ENCODE data around the gene MRPL55.
"Not testable (repeated sequence)": the region's sequence is repeated elsewhere in the genome, so short reads cannot be mapped to it uniquely, and the experiment has no call there.

The MRPL55 gene

GRCh38 chr1:228118040-228118439 lies 8.9 kb upstream of the MRPL55 start:
- no peak overlapping the region for H3K4me3 Mint-ChIP-seq
- peaks cover 3% of the 10 kb centered on the region for H3K9me3 Mint-ChIP-seq
- H3K36me3 Mint-ChIP-seq (ENCODE audit: low read depth) = peaks cover 7% of the 10 kb centered on the region
- no peaks in the 10 kb centered on the region for H3K4me1 Mint-ChIP-seq (ENCODE audit: low read depth)
- H3K27me3 Mint-ChIP-seq = no peaks in the 10 kb centered on the region
- H3K27ac Mint-ChIP-seq = no peak overlapping the region

- H3K4me3 Mint-ChIP-seq = no peak overlapping the region
- peaks cover 3% of the 10 kb centered on the region for H3K9me3 Mint-ChIP-seq
- H3K36me3 Mint-ChIP-seq (ENCODE audit: low read depth) = peaks cover 7% of the 10 kb centered on the region
- H3K27me3 Mint-ChIP-seq = no peaks in the 10 kb centered on the region
- H3K27ac Mint-ChIP-seq = no peak overlapping the region
- H3K4me1 Mint-ChIP-seq (ENCODE audit: low read depth) = no peaks in the 10 kb centered on the region
These were observed 8.2 kb upstream of the MRPL55 start for GRCh38 chr1:228117335-228117734.

GRCh38 chr1:228114827-228115226 lies 5.7 kb upstream of the MRPL55 start:
- Mint-ChIP-seq H3K4me1 (ENCODE audit: low read depth) (peaks cover 5% of the 10 kb centered on the region), H3K4me3 (no peak overlapping the region), H3K27ac (no peak overlapping the region), H3K36me3 (ENCODE audit: low read depth) (peaks cover 7% of the 10 kb centered on the region), H3K27me3 (no peaks in the 10 kb centered on the region), H3K9me3 (peaks cover 3% of the 10 kb centered on the region)

- no peak overlapping the region for H3K27ac Mint-ChIP-seq
- H3K4me3 Mint-ChIP-seq = no peak overlapping the region
These were observed 3.5 kb upstream of the MRPL55 start for GRCh38 chr1:228112617-228113016.

GRCh38 chr1:228112167-228112566 lies 3.1 kb upstream of the MRPL55 start:
- peaks cover 23% of the 10 kb centered on the region for H3K4me1 Mint-ChIP-seq (ENCODE audit: low read depth)
- H3K4me3 Mint-ChIP-seq = no peak overlapping the region
- H3K27ac Mint-ChIP-seq = no peak overlapping the region
- H3K27me3 Mint-ChIP-seq = no peaks in the 10 kb centered on the region
- H3K9me3 Mint-ChIP-seq = no peaks in the 10 kb centered on the region
- no peaks in the 10 kb centered on the region for H3K36me3 Mint-ChIP-seq (ENCODE audit: low read depth)

More at GRCh38 chr1:228112617-228113016, 3.5 kb upstream of the MRPL55 start:
- Mint-ChIP-seq H3K27me3 (no peaks in the 10 kb centered on the region), H3K4me1 (ENCODE audit: low read depth) (peaks cover 22% of the 10 kb centered on the region), H3K9me3 (no peaks in the 10 kb centered on the region), H3K36me3 (ENCODE audit: low read depth) (peaks cover 3% of the 10 kb centered on the region)

GRCh38 chr1:228111315-228111714 lies 2.2 kb upstream of the MRPL55 start:
- H3K9me3 Mint-ChIP-seq; H3K27ac Mint-ChIP-seq; H3K36me3 Mint-ChIP-seq (ENCODE audit: low read depth); H3K4me3 Mint-ChIP-seq; H3K27me3 Mint-ChIP-seq: not testable (repeated sequence)
- H3K4me1 Mint-ChIP-seq (ENCODE audit: low read depth) = peaks cover 23% of the 10 kb centered on the region

- Mint-ChIP-seq H3K27ac (no peak overlapping the region), H3K4me3 (peak overlapping the region; percentile 91), H3K4me1 (ENCODE audit: low read depth) (peaks cover 23% of the 10 kb centered on the region), H3K27me3 (no peaks in the 10 kb centered on the region), H3K36me3 (ENCODE audit: low read depth) (peaks cover 9% of the 10 kb centered on the region), H3K9me3 (no peaks in the 10 kb centered on the region)
These were observed 1.5 kb upstream of the MRPL55 start for GRCh38 chr1:228110556-228110955.

- Mint-ChIP-seq H3K27ac (peak overlapping the region; percentile 78), H3K4me1 (ENCODE audit: low read depth) (peaks cover 23% of the 10 kb centered on the region), H3K9me3 (no peaks in the 10 kb centered on the region), H3K36me3 (ENCODE audit: low read depth) (peaks cover 9% of the 10 kb centered on the region), H3K4me3 (peak overlapping the region; percentile 91), H3K27me3 (no peaks in the 10 kb centered on the region)
These were observed 926 bp upstream of the MRPL55 start for GRCh38 chr1:228109962-228110488.

GRCh38 chr1:228108742-228109072 lies 392 bp downstream of the MRPL55 start:
- peak overlapping the region; percentile 89 for H3K27ac Mint-ChIP-seq
- H3K27me3 Mint-ChIP-seq = no peaks in the 10 kb centered on the region
- H3K9me3 Mint-ChIP-seq = no peaks in the 10 kb centered on the region
- H3K36me3 Mint-ChIP-seq (ENCODE audit: low read depth) = peaks cover 9% of the 10 kb centered on the region
- H3K4me3 Mint-ChIP-seq = peak overlapping the region; percentile 91
- peaks cover 32% of the 10 kb centered on the region for H3K4me1 Mint-ChIP-seq (ENCODE audit: low read depth)

GRCh38 chr1:228108055-228108690 lies 926 bp downstream of the MRPL55 start:
- Mint-ChIP-seq H3K27me3 (no peaks in the 10 kb centered on the region), H3K4me1 (ENCODE audit: low read depth) (peaks cover 38% of the 10 kb centered on the region), H3K36me3 (ENCODE audit: low read depth) (peaks cover 9% of the 10 kb centered on the region), H3K4me3 (peak overlapping the region; percentile 91), H3K27ac (peak overlapping the region; percentile 89), H3K9me3 (no peaks in the 10 kb centered on the region)

- Mint-ChIP-seq H3K4me1 (ENCODE audit: low read depth) (peaks cover 38% of the 10 kb centered on the region), H3K27me3 (no peaks in the 10 kb centered on the region), H3K36me3 (ENCODE audit: low read depth) (peaks cover 9% of the 10 kb centered on the region), H3K9me3 (no peaks in the 10 kb centered on the region), H3K4me3 (peak overlapping the region; percentile 91), H3K27ac (no peak overlapping the region)
These were observed 1.5 kb downstream of the MRPL55 start for GRCh38 chr1:228107636-228108035.

- Mint-ChIP-seq H3K9me3 (no peaks in the 10 kb centered on the region), H3K27ac (no peak overlapping the region), H3K4me1 (ENCODE audit: low read depth) (peaks cover 38% of the 10 kb centered on the region), H3K36me3 (ENCODE audit: low read depth) (peaks cover 9% of the 10 kb centered on the region), H3K4me3 (no peak overlapping the region), H3K27me3 (no peaks in the 10 kb centered on the region)
These were observed 2.4 kb downstream of the MRPL55 start for GRCh38 chr1:228106800-228107054.

- Mint-ChIP-seq H3K27me3 (no peaks in the 10 kb centered on the region), H3K4me3 (no peak overlapping the region), H3K27ac (no peak overlapping the region), H3K36me3 (ENCODE audit: low read depth) (peaks cover 14% of the 10 kb centered on the region), H3K9me3 (no peaks in the 10 kb centered on the region), H3K4me1 (ENCODE audit: low read depth) (peaks cover 43% of the 10 kb centered on the region)
These were observed 2.9 kb downstream of the MRPL55 start for GRCh38 chr1:228105996-228106799.

GRCh38 chr1:228105270-228105995 lies 3.7 kb downstream of the MRPL55 start:
- H3K27me3 Mint-ChIP-seq = no peaks in the 10 kb centered on the region
- H3K4me3 Mint-ChIP-seq = no peak overlapping the region
- no peaks in the 10 kb centered on the region for H3K9me3 Mint-ChIP-seq
- no peak overlapping the region for H3K27ac Mint-ChIP-seq
- peaks cover 15% of the 10 kb centered on the region for H3K36me3 Mint-ChIP-seq (ENCODE audit: low read depth)
- H3K4me1 Mint-ChIP-seq (ENCODE audit: low read depth) = peaks cover 45% of the 10 kb centered on the region

All from stimulated activated naive CD8-positive, alpha-beta T cell treated with anti-CD3 and anti-CD28 coated beads, Interleukin-15, Interleukin-2, amounts not matched to agents 100 ng/mL and 50 ng/mL, for 24 hours (primary cell).